ENCODE results near the gene GCAT. TPM values are rescaled to one million over a fixed set of nuclear protein-coding genes. Genes with fewer than 3 reads are reported as not detected.

GCAT gene
- total RNA-seq, 1 donor from 2014 or later, result 31.0 TPM

GRCh38 chr22:37862570-37863325 is 55.0 kb downstream of the GCAT start:
- intact Hi-C loops (cut with DNase I), result loop anchor here (1.0 kb wide), 1 partner anchor 45 kb away; no protein-coding TSS in a partner anchor
- ATAC-seq (ENCODE audit: poor library complexity) (peak; percentile 59), DNase-seq (no peak)

- ATAC-seq (ENCODE audit: poor library complexity) (no peak), DNase-seq (no peak)
- intact Hi-C loops (cut with DNase I), result no loop called here
Measured at GRCh38 chr22:37865510-37865909, 57.8 kb downstream of the GCAT start.

Small RNA genes lying within 50 kb of the gene (microRNA-seq; reads per million reads assigned to microRNA genes)
- gene MIR659, result not detected

Other genes with a start within 250 kb of the GCAT start
- gene CDC42EP1, start 247.5 kb upstream of the GCAT start, total RNA-seq, result 15.4 TPM
- gene LGALS2, start 227.8 kb upstream of the GCAT start, total RNA-seq, result not detected
- 22.3 TPM for gene GGA1, start 199.1 kb upstream of the GCAT start, total RNA-seq
- 1.9 TPM for gene SH3BP1, start 168.3 kb upstream of the GCAT start, total RNA-seq
- gene PDXP, start 149.2 kb upstream of the GCAT start, total RNA-seq, result 17.6 TPM
- gene LGALS1, start 132.3 kb upstream of the GCAT start, total RNA-seq, result 1,068 TPM
- gene NOL12, start 121.6 kb upstream of the GCAT start, total RNA-seq, result 14.3 TPM
- 78.6 TPM for gene TRIOBP, start 110.9 kb upstream of the GCAT start, total RNA-seq
- gene GALR3, start 15.4 kb downstream of the GCAT start, total RNA-seq, result not detected
- 17.1 TPM for gene ANKRD54, start 36.4 kb downstream of the GCAT start, total RNA-seq
- 326 TPM for gene EIF3L, start 41.5 kb downstream of the GCAT start, total RNA-seq
- gene MICALL1, start 98.4 kb downstream of the GCAT start, total RNA-seq, result 13.5 TPM
- 0.30 TPM for gene C22orf23, start 145.7 kb downstream of the GCAT start, total RNA-seq
- 85.7 TPM for gene POLR2F, start 145.8 kb downstream of the GCAT start, total RNA-seq
- gene SOX10, start 176.6 kb downstream of the GCAT start, total RNA-seq, result 1.2 TPM
- 20.4 TPM for gene PICK1, start 249.5 kb downstream of the GCAT start, total RNA-seq

Measured in Right ventricle myocardium superior (tissue), 1 donor.